Adipose tissue (tissue), 3 donors: ENCODE measurements around the gene ICAM4. TPM values are rescaled to one million over a fixed set of nuclear protein-coding genes. Genes with fewer than 3 reads are reported as not detected.

Source experiments
- H3K27ac ChIP-seq: one replicate; pipeline ENCODE4 v1.5.1; 2013; ENCODE audit warnings: low read depth, low read length
- WGBS, 3 donors: extraction: QIAGEN DNeasy Blood & Tissue Kit; methylation state at CpG; one replicate each; pipeline ENCODE4 v1.1.7; 2013; 5-methylcytosine and 5-hydroxymethylcytosine counted together
- polyA plus RNA-seq, 3 donors: library from polyadenylated mRNA; stranded (reverse); fragments of 200-250 nt; gene quantifications; one replicate each; pipeline ENCODE4 v1.2.3, GENCODE V29; 2013
- donor health status: healthy with polysubstance abuse.
- donor health status: Bipolar disorder and iron deficiency.
- donor health status: healthy.

The ICAM4 gene
- polyA plus RNA-seq, 3 donors = 0.06 to 2.5 (median 2.5) TPM

- WGBS, 3 donors = 87 to 94% (median 89%) methylated on average over 4 of the region's 4 CpGs
- no peak overlapping the region for H3K27ac ChIP-seq
Measured at GRCh38 chr19:10285393-10285792, 1.4 kb upstream of the ICAM4 start.

GRCh38 chr19:10288662-10289166 is 2.0 kb downstream of the ICAM4 start:
- no peak overlapping the region for H3K27ac ChIP-seq
- WGBS, 3 donors = 4 to 9% (median 5%) methylated on average over 23 of the region's 23 CpGs

- WGBS, 3 donors = 1% methylated on average over 44 to 50 of the region's 50 CpGs
- no peak overlapping the region for H3K27ac ChIP-seq
Measured at GRCh38 chr19:10289167-10289835, 2.5 kb downstream of the ICAM4 start.

- WGBS, 3 donors = 1 to 2% (median 2%) methylated on average over 25 to 44 of the region's 45 CpGs
- H3K27ac ChIP-seq = no peak within 1 kb of the TSS
Measured at GRCh38 chr19:10289836-10290356, 3.1 kb downstream of the ICAM4 start, which contains the start of gene ICAM5. Gene ICAM5, plus strand, starts transcription at chr19:10289952. Its CDS starts 92 bp downstream, at chr19:10290044.

- 1 to 2% (median 1%) methylated on average over 30 of the region's 30 CpGs for WGBS, 3 donors
- H3K27ac ChIP-seq = no peak overlapping the region
Measured at GRCh38 chr19:10290357-10290875, 3.7 kb downstream of the ICAM4 start.

- WGBS, 3 donors = 1% methylated on average over 56 to 57 of the region's 57 CpGs
- no peak overlapping the region for H3K27ac ChIP-seq
Measured at GRCh38 chr19:10290876-10291553, 4.3 kb downstream of the ICAM4 start.

- whole genome bisulfite sequencing, 3 donors = 1 to 2% (median 1%) methylated on average over 49 of the region's 49 CpGs
- H3K27ac ChIP-seq = no peak overlapping the region
Measured at GRCh38 chr19:10291554-10292205, 4.9 kb downstream of the ICAM4 start.

GRCh38 chr19:10292206-10292788 is 5.5 kb downstream of the ICAM4 start:
- no peak overlapping the region for H3K27ac ChIP-seq
- WGBS, 3 donors = 1 to 2% (median 2%) methylated on average over 39 to 45 of the region's 45 CpGs

- WGBS, 3 donors = 10 to 26% (median 19%) methylated on average over 56 of the region's 56 CpGs
- no peak overlapping the region for H3K27ac ChIP-seq
Measured at GRCh38 chr19:10292789-10293636, 6.3 kb downstream of the ICAM4 start.

GRCh38 chr19:10293637-10294367 is 7.0 kb downstream of the ICAM4 start:
- no peak overlapping the region for H3K27ac ChIP-seq
- WGBS, 3 donors = 14 to 33% (median 32%) methylated on average over 49 of the region's 49 CpGs

GRCh38 chr19:10294368-10294697 is 7.6 kb downstream of the ICAM4 start:
- WGBS, 3 donors = 5 to 18% (median 13%) methylated on average over 25 of the region's 25 CpGs
- H3K27ac ChIP-seq = no peak overlapping the region

- WGBS, 3 donors = 1 to 3% (median 2%) methylated on average over 48 of the region's 48 CpGs
- H3K27ac ChIP-seq = no peak overlapping the region
Measured at GRCh38 chr19:10295305-10295846, 8.6 kb downstream of the ICAM4 start.

GRCh38 chr19:10295847-10296591 is 9.3 kb downstream of the ICAM4 start:
- H3K27ac ChIP-seq = no peak overlapping the region
- WGBS, 3 donors = 5 to 15% (median 9%) methylated on average over 52 to 58 of the region's 58 CpGs

- whole genome bisulfite sequencing, 3 donors = 31 to 40% (median 36%) methylated on average over 14 of the region's 14 CpGs
- no peak overlapping the region for H3K27ac ChIP-seq
Measured at GRCh38 chr19:10299545-10300458, 13.0 kb downstream of the ICAM4 start.

GRCh38 chr19:10305139-10305806 is 18.5 kb downstream of the ICAM4 start:
- H3K27ac ChIP-seq = no peak overlapping the region
- WGBS, 3 donors = 60 to 84% (median 62%) methylated on average over 16 to 17 of the region's 17 CpGs
